ENCODE results near the gene EXOC2. TPM values are rescaled to one million over a fixed set of nuclear protein-coding genes. Genes with fewer than 3 reads are reported as not detected.

The EXOC2 gene
- total RNA-seq, 2 experiments from 2014 or later: 29.9 to 30.2 TPM

- POLR2A ChIA-PET: interaction anchor here (0.7 kb wide), 1 partner anchor 35 kb away, joined by 3 read pairs; no protein-coding TSS in a partner anchor
Measured at GRCh38 chr6:579339-579738, 113.6 kb downstream of the EXOC2 start.

GRCh38 chr6:572596-573265, 120.2 kb downstream of the EXOC2 start:
- no peak for DNase-seq
- no peaks in the 10 kb centered on the region for H3K27me3 Mint-ChIP-seq
- no peak overlapping the region for H3K27ac Mint-ChIP-seq
- intact Hi-C loops (cut with micrococcal nuclease): no loop called here
- no peak for TF ChIP-seq CTCF (IDR thresholded peaks at IDR 0.05)
- POLR2A ChIA-PET: interaction anchor here (1.8 kb wide), 1 partner anchor 170 kb away, joined by 5 read pairs; no protein-coding TSS in a partner anchor
- CTCF ChIA-PET: no interaction called here
- H3K36me3 Mint-ChIP-seq (ENCODE audit: low read depth): peaks cover 29% of the 10 kb centered on the region
- H3K4me1 Mint-ChIP-seq (ENCODE audit: low read depth): peaks cover 13% of the 10 kb centered on the region
- peaks cover 4% of the 10 kb centered on the region for H3K9me3 Mint-ChIP-seq
- no peak overlapping the region for H3K4me3 Mint-ChIP-seq
- ATAC-seq: no peak

More at GRCh38 chr6:579339-579738, 113.6 kb downstream of the EXOC2 start:
- Mint-ChIP-seq H3K27me3 (no peaks in the 10 kb centered on the region), H3K36me3 (ENCODE audit: low read depth) (peaks cover 18% of the 10 kb centered on the region), H3K9me3 (peaks cover 4% of the 10 kb centered on the region), H3K4me3 (no peak overlapping the region), H3K27ac (no peak overlapping the region), H3K4me1 (ENCODE audit: low read depth) (peaks cover 22% of the 10 kb centered on the region)
- intact Hi-C loops (cut with micrococcal nuclease): no loop called here
- DNase-seq (no peak), ATAC-seq (no peak)
- CTCF ChIA-PET: interaction anchor here (1.1 to 1.2 kb wide), 3 partner anchors 10 to 54 kb away, joined by 3 read pairs; no protein-coding TSS in a partner anchor
- TF ChIP-seq CTCF (IDR thresholded peaks at IDR 0.05): no peak

- Mint-ChIP-seq H3K27ac (no peak overlapping the region), H3K27me3 (no peaks in the 10 kb centered on the region), H3K36me3 (ENCODE audit: low read depth) (peaks cover 28% of the 10 kb centered on the region), H3K4me1 (ENCODE audit: low read depth) (peaks cover 8% of the 10 kb centered on the region), H3K9me3 (peaks cover 4% of the 10 kb centered on the region), H3K4me3 (no peak overlapping the region)
- ChIA-PET CTCF (interaction anchor here (0.7 kb wide), 1 partner anchor 12 kb away, joined by 3 read pairs; no protein-coding TSS in a partner anchor), POLR2A (interaction anchor here (1.0 to 1.8 kb wide), 3 partner anchors 13 to 181 kb away, joined by 3 to 5 read pairs (median 3); partner anchors contain the start of gene IRF4)
- no peak for TF ChIP-seq CTCF (IDR thresholded peaks at IDR 0.05)
- ATAC-seq (no peak), DNase-seq (no peak)
- intact Hi-C loops (cut with micrococcal nuclease): no loop called here
Measured at GRCh38 chr6:571892-572291, 121.0 kb downstream of the EXOC2 start.

- ATAC-seq (no peak), DNase-seq (no peak)
- intact Hi-C loops (cut with micrococcal nuclease): no loop called here
- peaks cover 4% of the 10 kb centered on the region for H3K9me3 Mint-ChIP-seq
- H3K27me3 Mint-ChIP-seq: no peaks in the 10 kb centered on the region
- no peak for TF ChIP-seq CTCF (IDR thresholded peaks at IDR 0.05)
- H3K4me1 Mint-ChIP-seq (ENCODE audit: low read depth): peaks cover 8% of the 10 kb centered on the region
- CTCF ChIA-PET: no interaction called here
- H3K4me3 Mint-ChIP-seq: no peak overlapping the region
- POLR2A ChIA-PET: interaction anchor here (1.5 kb wide), 1 partner anchor 179 kb away, joined by 3 read pairs; the partner anchor contains the start of gene IRF4
- H3K27ac Mint-ChIP-seq: no peak overlapping the region
- peaks cover 25% of the 10 kb centered on the region for H3K36me3 Mint-ChIP-seq (ENCODE audit: low read depth)
Measured at GRCh38 chr6:570825-571224, 122.1 kb downstream of the EXOC2 start.

GRCh38 chr6:568954-569523, 123.9 kb downstream of the EXOC2 start:
- ChIA-PET POLR2A (interaction anchor here (2.6 kb wide), 1 partner anchor 9 kb away, joined by 9 read pairs; no protein-coding TSS in a partner anchor), CTCF (no interaction called here)
- ATAC-seq: no peak
- no peak for DNase-seq
- Mint-ChIP-seq H3K36me3 (ENCODE audit: low read depth) (peaks cover 18% of the 10 kb centered on the region), H3K4me1 (ENCODE audit: low read depth) (peaks cover 8% of the 10 kb centered on the region), H3K9me3 (no peaks in the 10 kb centered on the region), H3K4me3 (no peak overlapping the region), H3K27me3 (no peaks in the 10 kb centered on the region), H3K27ac (no peak overlapping the region)
- intact Hi-C loops (cut with micrococcal nuclease): no loop called here
- TF ChIP-seq CTCF (IDR thresholded peaks at IDR 0.05): no peak

Data from activated CD8-positive, alpha-beta T cell treated with anti-CD3 and anti-CD28 coated beads for 36 hours (primary cell).